GM18861 (cell line): Measurements from ENCODE around the gene OR10T2.
"Not testable (repeated sequence)": the region's sequence is repeated elsewhere in the genome, so short reads cannot be mapped to it uniquely, and the experiment has no call there.

Source experiments
- ATAC-seq: cut with Tn5 transposase; IDR thresholded peaks from one replicate; pipeline ENCODE4 v1.9.1; 2021; ENCODE audit not compliant: unreplicated experiment

Gene OR10T2, protein sequence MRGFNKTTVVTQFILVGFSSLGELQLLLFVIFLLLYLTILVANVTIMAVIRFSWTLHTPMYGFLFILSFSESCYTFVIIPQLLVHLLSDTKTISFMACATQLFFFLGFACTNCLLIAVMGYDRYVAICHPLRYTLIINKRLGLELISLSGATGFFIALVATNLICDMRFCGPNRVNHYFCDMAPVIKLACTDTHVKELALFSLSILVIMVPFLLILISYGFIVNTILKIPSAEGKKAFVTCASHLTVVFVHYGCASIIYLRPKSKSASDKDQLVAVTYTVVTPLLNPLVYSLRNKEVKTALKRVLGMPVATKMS

DNA sequence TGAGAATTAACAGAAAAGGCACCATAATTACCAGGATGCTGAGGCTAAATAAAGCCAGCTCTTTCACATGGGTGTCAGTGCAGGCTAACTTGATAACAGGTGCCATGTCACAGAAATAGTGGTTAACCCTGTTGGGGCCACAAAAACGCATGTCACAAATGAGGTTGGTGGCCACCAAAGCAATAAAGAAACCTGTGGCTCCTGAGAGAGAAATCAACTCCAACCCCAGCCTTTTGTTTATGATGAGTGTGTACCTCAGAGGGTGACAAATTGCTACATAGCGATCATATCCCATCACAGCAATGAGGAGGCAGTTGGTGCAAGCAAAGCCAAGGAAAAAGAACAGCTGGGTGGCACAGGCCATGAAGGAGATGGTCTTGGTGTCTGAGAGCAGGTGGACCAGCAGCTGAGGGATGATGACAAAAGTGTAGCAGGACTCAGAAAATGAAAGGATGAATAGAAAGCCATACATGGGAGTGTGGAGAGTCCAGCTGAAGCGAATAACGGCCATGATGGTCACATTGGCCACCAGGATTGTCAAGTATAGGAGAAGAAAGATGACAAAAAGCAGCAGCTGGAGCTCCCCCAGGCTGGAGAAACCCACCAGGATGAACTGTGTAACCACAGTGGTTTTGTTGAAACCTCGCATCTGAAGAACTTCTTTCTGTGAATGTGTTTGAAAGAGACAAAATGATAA, at the start of gene OR10T2:
TSS of gene OR10T2 (minus strand) at position 649 of the 697 bp plus-strand sequence. CDS start at position 649, 0 bp downstream.
- ATAC-seq, result no peak

DNA sequence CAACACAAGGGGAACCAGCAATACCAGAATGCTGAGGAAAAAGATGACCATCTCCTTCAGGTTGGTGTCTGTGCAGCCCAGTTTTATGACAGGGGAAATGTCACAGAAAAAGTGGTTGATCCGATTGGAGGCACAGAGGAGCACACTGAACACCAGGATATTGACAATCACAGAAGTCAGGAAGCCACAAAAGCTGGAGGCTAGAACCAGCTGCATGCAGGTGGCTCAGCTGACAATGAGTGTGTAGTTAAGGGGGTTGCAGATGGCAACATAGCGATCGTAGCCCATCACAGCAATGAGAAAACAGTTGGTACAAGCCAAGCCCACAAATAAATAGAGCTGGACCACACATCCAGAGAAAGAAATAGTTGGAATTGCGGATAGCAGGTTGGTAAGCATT, 46.1 kb upstream of the OR10T2 start:
- no peak for ATAC-seq

DNA sequence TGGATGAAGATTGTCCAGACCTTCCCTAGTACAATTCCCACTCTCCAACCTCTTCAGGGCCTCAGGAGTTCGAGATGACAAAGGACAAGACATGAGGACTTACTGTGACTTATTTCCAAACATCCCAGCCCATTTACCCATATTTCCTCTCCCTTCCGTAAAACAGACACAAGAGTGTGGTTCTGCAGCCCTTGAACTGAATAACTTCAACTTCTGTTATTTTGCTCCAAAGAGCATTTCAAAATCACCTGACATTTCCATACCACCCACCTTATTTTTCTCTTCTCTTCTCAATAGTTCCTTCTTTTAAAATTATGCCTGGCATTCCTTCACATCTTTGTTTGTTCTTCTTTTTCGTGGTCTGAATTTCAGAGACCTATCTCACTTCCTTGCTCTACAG, 35.5 kb upstream of the OR10T2 start:
- no peak for ATAC-seq

DNA sequence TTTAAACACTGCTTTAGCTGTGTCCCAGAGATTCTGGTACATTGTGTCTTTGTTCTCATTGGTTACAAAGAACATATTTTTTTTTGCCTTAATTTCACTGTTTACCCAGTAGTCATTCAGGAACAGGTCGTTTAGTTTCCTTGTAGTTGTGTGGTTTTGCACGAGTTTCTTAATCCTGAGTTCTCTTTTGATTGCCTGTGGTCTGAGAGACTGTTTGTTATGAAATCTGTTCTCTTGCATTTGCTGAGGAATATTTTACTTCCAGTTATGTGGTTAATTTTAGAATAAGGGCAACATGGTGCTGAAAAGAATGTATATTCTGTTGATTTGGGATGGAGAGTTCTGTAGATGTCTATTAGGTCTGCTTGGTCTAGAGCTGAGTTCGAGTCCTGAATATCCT, 30.9 kb upstream of the OR10T2 start:
- ATAC-seq, result not testable (repeated sequence)

DNA sequence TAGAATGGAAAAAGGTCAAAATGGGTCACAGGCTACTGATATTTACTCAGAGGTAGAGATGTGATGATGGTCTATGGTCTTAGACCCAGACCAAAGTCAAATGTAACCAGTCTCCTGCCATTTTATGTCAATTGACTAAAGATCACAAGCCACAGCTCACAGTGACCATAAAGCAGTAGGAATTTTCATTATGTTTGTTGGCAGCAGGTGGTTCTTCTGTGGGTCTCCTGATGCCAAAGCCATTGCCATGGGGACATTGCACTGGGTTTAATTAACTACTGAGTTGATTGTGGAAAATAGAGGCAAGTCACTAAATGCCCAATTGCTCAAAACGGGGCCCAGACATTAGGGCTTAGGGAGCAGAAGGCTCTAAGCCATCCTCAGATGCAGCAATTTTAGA, 26.9 kb upstream of the OR10T2 start, which contains the start of gene OR10K2:
TSS of gene OR10K2 (minus strand) at position 101 of the 400 bp plus-strand sequence. CDS start 5,371 bp downstream, outside the sequence.
- no peak for ATAC-seq

DNA sequence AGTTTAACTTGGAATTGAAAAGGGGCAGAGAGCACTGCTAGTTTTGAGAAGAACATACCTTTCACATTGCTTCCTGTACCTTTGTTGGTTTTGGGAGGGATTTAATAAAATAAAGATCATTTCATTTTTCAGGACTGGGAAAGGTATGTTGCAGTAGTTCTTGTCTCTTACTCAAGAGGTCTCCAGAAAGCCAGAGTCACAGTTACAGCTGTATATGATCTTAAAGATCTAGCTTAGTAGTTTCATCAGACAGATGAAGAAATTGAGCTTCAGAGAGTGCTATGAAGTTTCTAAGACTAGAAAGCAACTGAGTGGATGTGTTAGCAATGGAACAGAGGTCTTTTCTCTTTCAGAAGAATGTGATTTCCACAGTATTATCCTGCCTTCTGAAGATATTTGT, 25.8 kb upstream of the OR10T2 start:
- no peak for ATAC-seq

DNA sequence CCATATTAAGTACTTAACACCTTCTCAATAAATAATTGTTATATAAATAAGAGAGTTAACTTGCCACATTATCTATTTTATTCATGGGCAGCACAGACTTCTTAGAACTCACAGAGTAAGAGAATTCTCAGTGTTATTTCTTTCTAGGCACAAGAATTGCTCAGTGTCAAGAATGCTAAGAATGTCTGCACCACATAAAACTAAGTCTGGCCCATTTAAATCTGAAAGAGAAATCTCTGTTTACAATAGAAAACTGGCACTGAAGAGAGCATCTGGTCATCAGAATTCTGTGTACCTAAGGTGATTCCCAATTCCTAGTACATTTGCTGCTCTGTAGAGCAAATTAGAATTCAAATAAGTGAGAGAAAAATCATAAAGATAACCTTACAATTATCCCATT, 22.9 kb upstream of the OR10T2 start:
- no peak for ATAC-seq

DNA sequence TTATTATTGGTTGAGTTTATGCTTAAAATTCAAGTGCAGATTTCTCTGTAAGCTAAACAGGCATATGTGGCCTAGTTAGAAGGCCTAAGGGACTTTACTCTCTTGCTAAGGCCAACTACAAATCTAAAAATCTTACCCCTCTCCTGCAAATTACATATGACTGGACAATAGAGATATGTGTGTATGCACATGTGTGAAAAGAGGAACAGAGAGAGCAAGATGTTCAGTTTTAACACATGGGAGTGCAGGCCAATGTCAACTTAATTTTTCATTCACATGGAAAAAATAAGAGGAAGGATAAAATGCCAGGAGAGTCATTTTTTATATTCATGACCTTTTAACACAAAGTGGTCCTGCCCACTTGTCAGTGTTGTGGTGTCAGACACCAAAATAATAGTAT, 18.3 kb upstream of the OR10T2 start:
- ATAC-seq, result no peak

DNA sequence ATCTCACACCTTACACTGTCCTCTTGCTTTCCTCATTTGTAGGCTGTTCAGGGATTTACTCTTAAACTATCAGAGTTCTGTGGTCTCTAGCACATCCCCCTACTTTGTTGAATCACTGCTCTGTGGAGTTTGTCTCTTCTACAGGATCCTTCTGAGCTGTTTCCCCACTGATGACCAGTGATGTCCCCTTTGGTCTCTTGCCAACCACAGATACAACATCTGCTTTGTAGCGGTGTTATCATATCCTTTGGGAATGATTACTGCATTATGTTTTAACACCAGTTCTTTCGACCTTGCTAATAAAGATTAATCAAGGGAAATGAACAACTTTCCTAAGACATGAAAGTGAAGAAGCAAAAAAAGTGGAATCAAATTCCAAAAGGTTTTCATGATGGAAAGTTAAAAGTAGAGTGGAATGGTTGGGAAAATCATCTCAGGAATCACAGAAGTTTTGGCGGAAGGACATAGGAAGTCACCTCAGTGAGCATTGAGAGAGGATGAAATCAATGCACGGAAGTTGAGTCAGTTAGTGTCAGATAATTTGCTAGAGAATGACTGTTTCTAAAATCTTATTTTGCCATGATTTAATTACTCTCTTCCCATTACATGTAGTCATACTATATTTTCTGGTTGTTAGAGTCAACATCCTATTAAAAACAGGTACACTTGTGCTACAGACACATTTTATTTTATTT, 15.5 kb upstream of the OR10T2 start:
- ATAC-seq, result no peak

DNA sequence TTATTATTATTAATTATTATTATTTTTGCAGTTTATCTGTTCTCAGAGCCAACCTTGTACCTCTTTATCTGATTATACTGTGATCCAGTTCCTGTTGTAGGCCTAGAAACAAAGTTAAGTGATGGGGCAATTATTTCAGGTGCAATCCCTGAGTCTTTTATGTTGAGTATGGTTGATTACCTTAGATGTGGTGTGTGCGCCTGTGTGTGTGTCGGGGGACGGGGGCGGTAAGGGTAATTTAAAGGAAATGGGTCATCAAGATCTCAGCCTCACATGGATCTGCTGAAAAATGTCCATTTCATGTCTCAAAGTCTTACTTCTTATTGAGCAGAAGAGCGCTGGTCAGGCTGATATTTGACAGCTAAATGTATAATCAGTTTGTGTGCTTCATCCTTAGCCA, 7.8 kb upstream of the OR10T2 start:
- ATAC-seq, result no peak

DNA sequence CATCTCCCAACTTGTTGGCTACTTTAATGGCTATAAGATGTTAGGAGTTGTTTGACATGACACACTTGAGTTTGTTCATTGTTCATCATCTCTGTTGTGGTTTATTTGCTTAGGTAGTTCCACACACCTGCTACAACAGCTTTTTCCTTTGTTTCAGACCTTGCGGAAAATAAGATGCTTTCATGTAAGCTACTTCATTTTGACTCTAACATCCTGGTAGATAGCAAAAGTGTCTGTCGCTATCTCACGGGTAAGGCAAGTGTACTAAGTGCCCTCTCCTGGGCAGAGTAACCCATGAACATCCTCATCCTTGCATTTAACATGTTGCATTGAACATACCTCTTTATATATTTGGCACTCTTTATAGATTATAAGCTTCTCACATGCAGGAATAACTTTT, 1.6 kb upstream of the OR10T2 start:
- ATAC-seq, result no peak

DNA sequence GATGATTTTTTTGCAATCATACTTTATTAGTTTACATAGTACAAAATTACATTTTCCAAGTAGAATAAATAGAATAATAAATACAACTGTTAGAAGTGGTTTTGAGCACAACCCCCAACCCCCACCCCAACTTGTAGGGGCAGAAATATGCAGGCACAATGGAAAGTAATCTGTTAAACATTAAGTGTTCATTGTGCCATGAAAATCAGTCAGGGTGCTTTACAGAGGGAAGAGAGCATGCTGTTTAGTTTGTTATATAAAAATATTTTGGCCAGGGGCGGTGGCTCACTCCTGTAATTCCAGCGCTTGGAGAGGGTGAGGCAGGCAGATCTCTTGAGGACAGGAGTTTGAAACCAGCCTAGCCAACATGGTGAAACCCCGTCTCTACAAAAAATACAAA, 2.6 kb downstream of the OR10T2 start:
- no peak for ATAC-seq

DNA sequence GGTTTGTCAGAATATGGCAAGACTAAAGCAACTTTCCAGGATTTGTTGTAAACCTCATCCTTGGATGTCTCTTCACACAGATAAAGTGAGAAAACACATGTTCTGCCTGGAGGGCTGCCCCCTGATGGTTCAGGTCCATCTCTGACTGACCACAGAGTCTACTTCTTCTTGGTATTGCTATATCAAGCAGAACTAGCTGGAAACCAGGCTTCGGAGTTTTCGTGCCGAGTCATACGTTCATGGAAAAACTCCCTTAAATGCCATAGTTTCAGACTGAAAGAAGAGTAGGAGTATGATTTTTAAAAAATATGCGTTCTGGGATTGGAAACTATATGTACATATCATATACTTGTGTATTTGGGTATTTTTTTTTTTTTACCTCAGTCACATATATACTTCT, 5.8 kb downstream of the OR10T2 start:
- ATAC-seq, result no peak

DNA sequence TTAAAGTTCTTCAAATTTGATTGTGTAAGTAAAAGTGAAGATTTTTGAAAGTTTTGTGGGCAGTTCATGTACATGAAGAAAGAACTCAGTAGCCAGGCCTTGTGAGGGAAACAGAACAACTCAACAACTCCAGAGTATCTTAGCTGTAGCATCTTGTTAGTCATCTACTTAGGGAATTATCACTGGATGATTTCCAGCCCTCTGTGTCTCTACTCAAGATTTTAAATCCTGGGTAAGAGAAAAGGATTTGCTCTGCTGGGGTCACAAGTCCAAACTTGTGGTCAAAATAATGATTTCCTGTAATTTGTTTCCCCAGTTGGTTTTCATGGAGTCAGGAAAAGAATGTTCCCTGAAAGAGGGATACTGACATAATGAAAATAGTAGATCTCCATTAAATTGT, 8.2 kb downstream of the OR10T2 start:
- no peak for ATAC-seq

DNA sequence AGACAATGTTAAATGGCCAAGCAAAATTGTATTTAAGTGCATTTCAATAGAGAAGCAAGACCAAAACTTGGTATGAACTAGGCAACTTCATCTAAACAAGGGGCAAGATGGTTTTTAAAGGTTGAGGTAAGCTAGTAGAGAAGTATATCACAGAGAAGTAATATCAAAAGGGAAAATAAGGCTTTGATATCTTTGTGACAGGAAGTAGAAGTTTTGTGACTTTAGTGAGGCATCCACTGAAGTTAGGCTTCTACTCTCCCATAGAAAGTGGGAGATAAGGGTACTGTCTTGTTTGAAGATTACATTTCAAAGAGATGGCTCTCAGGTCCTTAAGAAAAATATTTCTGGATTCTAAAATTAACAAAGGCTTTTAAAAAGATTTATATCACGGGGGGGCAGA, 8.9 kb downstream of the OR10T2 start:
- no peak for ATAC-seq

DNA sequence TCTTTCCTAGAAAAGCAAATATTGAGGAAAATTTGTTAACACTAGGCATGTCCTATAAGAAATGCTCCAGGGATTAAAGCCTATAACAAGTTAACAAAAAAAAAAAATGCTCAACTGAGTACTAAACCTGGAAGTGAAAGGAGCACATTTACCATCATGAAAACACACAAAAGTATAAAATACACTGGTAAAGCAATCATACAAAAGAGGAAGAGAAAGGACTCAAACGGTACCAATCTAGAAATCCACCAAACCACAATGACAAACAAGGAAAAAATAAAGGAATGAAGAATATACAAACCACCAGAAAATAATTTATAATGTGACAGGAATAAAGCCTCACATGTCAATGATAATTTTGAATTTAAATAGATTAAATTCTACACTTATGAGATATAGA, 24.4 kb downstream of the OR10T2 start:
- ATAC-seq, result no peak

DNA sequence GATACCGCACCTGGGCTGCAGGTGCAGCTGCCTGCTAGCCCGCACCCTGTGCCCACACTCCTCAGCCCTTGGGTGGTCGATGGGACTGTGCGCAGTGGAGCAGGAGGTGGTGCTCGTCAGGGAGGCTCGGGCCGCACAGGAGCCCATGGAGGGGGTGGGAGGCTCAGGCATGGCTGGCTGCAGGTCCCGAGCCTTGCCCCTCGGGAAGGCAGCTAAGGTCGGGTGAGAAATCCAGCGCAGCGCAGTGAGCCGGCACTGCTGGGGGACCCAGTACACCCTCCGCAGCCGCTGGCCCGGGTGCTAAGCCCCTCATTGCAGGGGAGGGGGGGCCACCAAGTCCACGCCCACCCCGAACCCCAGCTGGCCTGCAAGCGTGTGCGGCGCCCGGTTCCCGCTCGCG, 25.2 kb downstream of the OR10T2 start:
- not testable (repeated sequence) for ATAC-seq

DNA sequence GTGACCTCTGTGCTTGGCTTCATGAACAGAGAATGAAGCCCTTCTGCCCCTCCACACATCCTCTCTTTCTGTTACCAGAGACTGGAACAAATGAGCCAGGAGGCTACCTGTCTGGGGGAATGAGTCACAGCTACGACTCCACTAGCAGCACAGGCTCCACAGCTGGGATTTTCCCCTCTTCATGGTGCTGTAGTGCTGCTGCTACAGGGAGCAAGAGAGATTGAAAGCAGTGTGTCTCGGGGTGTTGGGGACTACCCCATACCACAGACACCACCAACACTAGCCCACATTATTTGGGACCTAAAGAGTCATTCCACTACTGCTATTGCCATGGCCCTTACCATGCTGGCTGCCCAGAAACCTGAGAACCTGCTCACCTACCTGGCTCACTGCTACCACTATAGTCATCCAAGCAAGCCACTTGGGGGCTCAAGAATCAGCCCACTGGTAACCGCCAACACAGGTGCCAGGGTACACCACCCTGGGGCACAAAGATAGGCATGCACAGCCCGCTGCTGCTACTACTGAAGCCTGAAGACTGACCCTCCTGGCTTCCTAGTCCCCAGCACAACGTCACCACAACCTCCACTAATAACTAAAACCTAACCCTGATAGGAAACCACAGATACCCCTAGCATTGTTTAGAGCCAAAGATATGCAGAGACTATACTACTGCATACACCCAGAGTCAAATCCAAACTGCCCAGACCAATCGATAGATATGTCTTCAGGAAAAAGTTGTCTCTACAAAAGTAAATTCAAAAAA, 27.9 kb downstream of the OR10T2 start:
- ATAC-seq, result peak; percentile 95

DNA sequence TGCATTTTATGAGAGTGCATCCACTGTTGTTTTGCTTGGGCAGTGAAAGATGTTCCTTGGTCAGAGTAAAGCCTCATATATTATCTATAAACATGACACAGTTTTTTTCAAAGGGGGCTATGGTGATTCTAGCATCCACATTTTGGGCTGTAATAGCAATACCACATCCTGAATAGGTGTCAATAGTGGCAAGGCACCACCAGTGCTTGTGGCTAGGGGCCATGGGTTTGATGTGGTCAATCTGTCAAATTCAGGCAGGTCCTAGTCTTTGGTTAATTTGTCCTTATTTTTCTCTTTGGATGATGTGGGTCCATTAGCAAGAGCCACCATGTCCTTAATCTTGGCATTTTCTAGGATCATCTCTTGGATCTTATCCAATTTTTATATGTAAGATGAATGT, 32.5 kb downstream of the OR10T2 start:
- ATAC-seq, result no peak

DNA sequence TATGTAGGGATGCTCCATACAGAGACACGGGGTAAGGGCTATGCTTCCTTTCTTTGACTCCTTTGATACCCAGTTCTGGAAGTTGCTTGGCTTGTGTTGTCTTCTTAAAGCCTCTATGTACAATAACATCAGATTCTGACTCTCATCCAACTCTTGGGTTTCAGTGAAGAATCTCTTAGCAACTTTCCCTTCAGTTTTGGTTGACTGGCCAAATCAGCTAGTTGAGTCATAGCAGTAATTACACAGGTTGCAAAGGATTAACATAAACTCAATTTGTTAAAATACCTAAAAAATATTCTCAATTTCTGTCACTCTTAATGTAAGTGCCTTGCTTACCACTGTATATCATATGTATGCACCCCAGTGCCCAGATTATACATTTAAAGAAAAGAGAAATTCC, 36.3 kb downstream of the OR10T2 start:
- no peak for ATAC-seq

DNA sequence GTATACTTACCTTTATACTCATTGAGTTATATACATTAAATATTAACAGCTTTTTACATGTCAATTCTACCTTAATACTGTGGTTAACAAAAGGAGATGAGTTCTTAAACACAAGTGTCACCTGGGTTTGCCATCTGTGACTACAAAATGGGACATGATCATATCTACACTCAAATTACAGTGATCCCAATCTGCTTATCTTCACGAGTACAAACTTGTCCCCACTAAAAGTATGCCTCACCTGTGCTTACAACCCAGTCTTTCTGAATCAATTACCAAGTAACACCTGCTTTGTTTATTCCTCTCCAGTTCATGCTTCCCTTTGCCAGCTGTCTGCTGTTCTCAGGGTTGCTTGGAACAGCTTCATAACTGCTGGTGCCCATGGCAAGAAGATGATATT, 36.8 kb downstream of the OR10T2 start:
- ATAC-seq, result no peak
